CD4-positive, alpha-beta T cell (primary cell): ENCODE measurements around the gene PRKCB. TPM values are rescaled to one million over a fixed set of nuclear protein-coding genes. Genes with fewer than 3 reads are reported as not detected.

ENCODE experiments used
- ATAC-seq: fragments of 200-7000 bp; cut with Tn5 transposase; one replicate; pipeline ENCODE4 v1.10.0; 2022; ENCODE audit warnings: mild to moderate bottlenecking; ENCODE audit not compliant: poor library complexity
- CTCF ChIA-PET: fragments of 350-600 bp; sonication (Branson Sonifier 250); formaldehyde crosslinking; loops from one replicate; lab custom pipeline; 2021; ENCODE audit warnings: antibody characterized with exemption, inconsistent platforms; lab: Charles Lee
- POLR2A ChIA-PET: fragments of 350-600 bp; sonication (Branson Sonifier 250); formaldehyde crosslinking; loops from one replicate; lab custom pipeline; 2021; ENCODE audit warnings: antibody characterized with exemption, inconsistent platforms; lab: Charles Lee
- DNase-seq, 14 experiments: peaks; one replicate each; pipeline ENCODE4 v3.0.0-alpha.2; 2013 to 2020; ENCODE audit warnings: mixed read lengths in 2 of 14
- H3K27ac ChIP-seq, 2 donors: one replicate each; pipeline versions ENCODE4 v1.5.1 to v1.7.0; 2013; ENCODE audit warnings: low read length in 2 of 2, low read depth in 1 of 2, mild to moderate bottlenecking in 1 of 2
- H3K27me3 ChIP-seq, 2 experiments: 1 replicate in 1 of 2; 2 replicates in 1 of 2; pipeline versions ENCODE4 v1.6.1 to v1.7.0; 2013; ENCODE audit warnings: low read length in 2 of 2, control low read depth in 1 of 2, mild to moderate bottlenecking in 1 of 2, moderate library complexity in 1 of 2; ENCODE audit not compliant: insufficient read depth in 2 of 2, control insufficient read depth in 1 of 2
- H3K36me3 ChIP-seq: one replicate; pipeline ENCODE4 v1.6.1; 2013; ENCODE audit warnings: low read length, control low read depth; ENCODE audit not compliant: insufficient read depth
- H3K4me1 ChIP-seq: one replicate; pipeline ENCODE4 v1.6.1; 2013; ENCODE audit warnings: low read length, control low read depth; ENCODE audit not compliant: insufficient read depth
- H3K4me3 ChIP-seq: one replicate; pipeline ENCODE4 v1.5.1; 2013; ENCODE audit warnings: mild to moderate bottlenecking, low read length, moderate library complexity
- H3K9me3 ChIP-seq, 2 experiments: 1 replicate in 1 of 2; 2 replicates in 1 of 2; pipeline versions ENCODE4 v1.6.1 to v1.7.0; 2013; ENCODE audit warnings: low read length in 2 of 2, mild to moderate bottlenecking in 2 of 2, control low read depth in 1 of 2, moderate library complexity in 1 of 2; ENCODE audit not compliant: control insufficient read depth in 1 of 2, insufficient read depth in 1 of 2
- H3K27ac Mint-ChIP-seq: one replicate; pipeline ENCODE4 v1.8.0; 2020; ENCODE audit warnings: mixed read lengths
- H3K27me3 Mint-ChIP-seq: one replicate; pipeline ENCODE4 v1.8.0; 2021; ENCODE audit warnings: mixed read lengths
- H3K36me3 Mint-ChIP-seq: one replicate; pipeline ENCODE4 v1.8.0; 2021; ENCODE audit warnings: low read depth, mixed read lengths
- H3K4me1 Mint-ChIP-seq: one replicate; pipeline ENCODE4 v1.8.0; 2021; ENCODE audit warnings: low read depth, mixed read lengths
- H3K4me3 Mint-ChIP-seq: one replicate; pipeline ENCODE4 v1.8.0; 2020; ENCODE audit warnings: mild to moderate bottlenecking, mixed read lengths
- H3K9me3 Mint-ChIP-seq: one replicate; pipeline ENCODE4 v1.8.0; 2020; ENCODE audit warnings: mixed read lengths
- CTCF ChIP-seq: fragments of 200-600 bp; IDR thresholded peaks from one replicate; pipeline ENCODE4 v1.8.0; 2022; ENCODE audit warnings: antibody characterized with exemption, mild to moderate bottlenecking
- intact Hi-C, 2 experiments: fragments of 100-400 bp; cut with DNase I in 1 of 2; cut with micrococcal nuclease in 1 of 2; formaldehyde crosslinking; loops; one replicate each; pipeline versions ENCODE4 v1.15.1 to v1.9.0; 2023 to 2025; cut with DNase I, micrococcal nuclease
- total RNA-seq, 174 experiments: library from RNA in 2 of 174; stranded (reverse) in 2 of 174; gene quantifications; one replicate each; pipeline ENCODE4 v1.2.3 and lab custom pipeline; 2021 to 2026

PRKCB gene
- total RNA-seq, 2 experiments from 2014 or later: 64.7 TPM

GRCh38 chr16:24166661-24167528 lies 331.1 kb downstream of the PRKCB start:
- Histone ChIP-seq H3K27me3 (no peaks in the 10 kb centered on the region), H3K9me3 (no peaks in the 10 kb centered on the region), H3K27ac (no peak overlapping the region), H3K4me1 (no peaks in the 10 kb centered on the region), H3K36me3 (peaks cover 30% of the 10 kb centered on the region), H3K4me3 (no peak overlapping the region)
- Mint-ChIP-seq H3K36me3 (peaks cover 68% of the 10 kb centered on the region), H3K4me1 (no peaks in the 10 kb centered on the region), H3K27me3 (no peaks in the 10 kb centered on the region), H3K27ac (no peak overlapping the region), H3K4me3 (no peak overlapping the region), H3K9me3 (no peaks in the 10 kb centered on the region)
- intact Hi-C loops: no loop called here
- ATAC-seq: no peak
- TF ChIP-seq CTCF: no peak
- no peak for DNase-seq
- POLR2A ChIA-PET: no interaction called here
- CTCF ChIA-PET: no interaction called here

- Histone ChIP-seq H3K27ac (no peak overlapping the region), H3K4me1 (no peaks in the 10 kb centered on the region), H3K27me3 (no peaks in the 10 kb centered on the region), H3K4me3 (no peak overlapping the region), H3K36me3 (peaks cover 49% of the 10 kb centered on the region), H3K9me3 (no peaks in the 10 kb centered on the region)
- no peaks in the 10 kb centered on the region for H3K9me3 Mint-ChIP-seq
- ATAC-seq: no peak
- intact Hi-C loops: no loop called here
- TF ChIP-seq CTCF: no peak
- peaks cover 76% of the 10 kb centered on the region for H3K36me3 Mint-ChIP-seq
- H3K27me3 Mint-ChIP-seq: no peaks in the 10 kb centered on the region
- no peaks in the 10 kb centered on the region for H3K4me1 Mint-ChIP-seq
- no peak for DNase-seq
- ChIA-PET CTCF (no interaction called here), POLR2A (no interaction called here)
- H3K27ac Mint-ChIP-seq: no peak overlapping the region
- H3K4me3 Mint-ChIP-seq: no peak overlapping the region
Observed at GRCh38 chr16:24168856-24169255, 333.1 kb downstream of the PRKCB start.

- H3K36me3 Mint-ChIP-seq: peaks cover 78% of the 10 kb centered on the region
- no peaks in the 10 kb centered on the region for H3K9me3 Mint-ChIP-seq
- ATAC-seq: no peak
- ChIA-PET CTCF (no interaction called here), POLR2A (no interaction called here)
- Histone ChIP-seq H3K36me3 (peaks cover 65% of the 10 kb centered on the region), H3K4me1 (no peaks in the 10 kb centered on the region), H3K27me3 (no peaks in the 10 kb centered on the region), H3K27ac (no peak overlapping the region), H3K4me3 (no peak overlapping the region), H3K9me3 (no peaks in the 10 kb centered on the region)
- H3K27me3 Mint-ChIP-seq: no peaks in the 10 kb centered on the region
- no peak overlapping the region for H3K4me3 Mint-ChIP-seq
- TF ChIP-seq CTCF: no peak
- intact Hi-C loops: no loop called here
- DNase-seq: no peak
- no peak overlapping the region for H3K27ac Mint-ChIP-seq
- no peaks in the 10 kb centered on the region for H3K4me1 Mint-ChIP-seq
Observed at GRCh38 chr16:24170407-24170806, 334.6 kb downstream of the PRKCB start.
